ENCODE measurements around the gene MT1A.

GRCh38 chr16:56652600-56652999 lies 14.1 kb downstream of the MT1A start:
- TF ChIP-seq CTCF (IDR thresholded peaks at IDR 0.05) (no peak), POLR2A (IDR thresholded peaks at IDR 0.05) (no peak)

All from thyroid gland (tissue), 4 donors.